GM19328 (cell line): Measurements from ENCODE around the gene CLDN7.

Experiments
- ATAC-seq: cut with Tn5 transposase; IDR thresholded peaks from one replicate; pipeline ENCODE4 v1.9.1; 2021; ENCODE audit warnings: mild to moderate bottlenecking, moderate library complexity; ENCODE audit not compliant: unreplicated experiment

CLDN7 gene, protein sequence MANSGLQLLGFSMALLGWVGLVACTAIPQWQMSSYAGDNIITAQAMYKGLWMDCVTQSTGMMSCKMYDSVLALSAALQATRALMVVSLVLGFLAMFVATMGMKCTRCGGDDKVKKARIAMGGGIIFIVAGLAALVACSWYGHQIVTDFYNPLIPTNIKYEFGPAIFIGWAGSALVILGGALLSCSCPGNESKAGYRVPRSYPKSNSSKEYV

DNA sequence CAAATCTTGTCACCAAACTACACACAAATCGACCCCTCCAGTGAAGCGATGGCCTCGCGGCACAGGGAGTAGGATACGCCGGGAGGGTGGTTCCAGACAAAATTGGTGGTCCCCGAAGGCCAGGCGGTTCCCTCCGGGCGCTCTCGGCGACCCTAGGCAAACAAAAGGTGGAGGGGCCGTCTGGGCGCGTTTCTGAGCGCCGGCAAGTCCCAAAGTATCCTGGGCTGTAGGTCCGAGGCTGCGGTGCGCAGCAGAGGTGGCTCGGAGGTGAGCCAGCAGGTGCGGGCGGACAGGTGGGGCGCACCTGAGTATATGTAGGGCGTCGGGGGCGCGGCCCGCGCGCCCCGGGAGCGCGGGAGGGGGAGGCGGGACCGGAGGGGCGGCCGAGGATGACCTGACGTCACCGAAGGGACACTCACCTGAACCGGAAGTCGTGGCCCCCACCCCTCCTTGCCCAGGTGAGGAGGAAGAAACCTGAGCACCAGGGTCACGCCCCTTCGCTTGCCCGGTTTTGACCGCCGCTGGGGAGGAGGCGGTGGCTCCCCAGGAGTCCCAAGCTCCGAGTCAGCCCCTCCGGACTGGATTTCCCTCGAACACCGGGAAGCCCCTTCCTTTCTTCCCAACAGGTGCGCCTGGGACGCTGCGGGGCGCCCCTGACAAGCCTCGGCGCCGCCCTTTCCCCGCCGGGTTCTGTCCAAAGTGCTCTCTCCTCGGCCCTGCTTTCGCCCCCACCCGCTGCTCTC lies at the start of gene CLDN7:
CLDN7 (minus strand) TSS at position 287 of the 743 bp plus-strand sequence. CDS start 435 bp downstream, outside the sequence.
- no peak for ATAC-seq

DNA sequence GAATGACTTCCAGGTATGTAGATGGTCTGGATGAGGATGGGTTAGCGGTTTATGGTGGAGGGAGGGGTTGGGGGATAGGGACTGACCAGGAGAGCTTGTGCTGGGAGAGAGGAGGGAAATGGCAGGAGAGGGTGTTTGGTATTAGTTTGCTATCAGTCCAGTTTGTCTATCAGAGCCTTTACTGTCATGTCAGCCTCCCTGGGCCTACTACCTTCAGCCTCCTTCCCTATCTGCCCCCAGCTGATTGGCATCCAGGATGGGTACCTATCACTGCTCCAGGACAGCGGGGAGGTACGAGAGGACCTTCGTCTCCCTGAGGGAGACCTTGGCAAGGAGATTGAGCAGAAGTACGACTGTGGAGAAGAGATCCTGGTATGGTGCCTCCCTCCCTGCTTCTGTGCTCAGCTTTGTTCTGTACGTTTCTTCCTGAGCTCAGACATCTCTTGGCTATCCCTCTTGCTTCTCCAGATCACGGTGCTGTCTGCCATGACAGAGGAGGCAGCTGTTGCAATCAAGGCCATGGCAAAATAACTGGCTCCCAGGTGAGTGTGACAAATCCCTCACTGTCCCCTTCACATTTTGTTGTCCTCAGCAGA lies 48.9 kb upstream of the CLDN7 start:
- no peak for ATAC-seq

DNA sequence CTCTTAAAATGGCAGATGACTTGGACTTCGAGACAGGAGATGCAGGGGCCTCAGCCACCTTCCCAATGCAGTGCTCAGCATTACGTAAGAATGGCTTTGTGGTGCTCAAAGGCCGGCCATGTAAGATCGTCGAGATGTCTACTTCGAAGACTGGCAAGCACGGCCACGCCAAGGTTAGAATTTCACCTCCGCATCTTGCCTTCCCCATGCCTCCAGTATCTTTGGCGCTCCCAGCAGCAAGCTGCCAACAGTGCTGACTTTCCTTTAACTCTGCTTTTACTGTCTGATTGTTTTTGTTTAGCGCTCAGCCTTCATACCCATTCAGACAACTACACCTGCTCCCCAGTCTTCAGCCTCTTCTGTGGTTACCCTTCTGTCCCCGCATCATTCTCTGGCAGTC lies 47.4 kb upstream of the CLDN7 start:
- no peak for ATAC-seq

DNA sequence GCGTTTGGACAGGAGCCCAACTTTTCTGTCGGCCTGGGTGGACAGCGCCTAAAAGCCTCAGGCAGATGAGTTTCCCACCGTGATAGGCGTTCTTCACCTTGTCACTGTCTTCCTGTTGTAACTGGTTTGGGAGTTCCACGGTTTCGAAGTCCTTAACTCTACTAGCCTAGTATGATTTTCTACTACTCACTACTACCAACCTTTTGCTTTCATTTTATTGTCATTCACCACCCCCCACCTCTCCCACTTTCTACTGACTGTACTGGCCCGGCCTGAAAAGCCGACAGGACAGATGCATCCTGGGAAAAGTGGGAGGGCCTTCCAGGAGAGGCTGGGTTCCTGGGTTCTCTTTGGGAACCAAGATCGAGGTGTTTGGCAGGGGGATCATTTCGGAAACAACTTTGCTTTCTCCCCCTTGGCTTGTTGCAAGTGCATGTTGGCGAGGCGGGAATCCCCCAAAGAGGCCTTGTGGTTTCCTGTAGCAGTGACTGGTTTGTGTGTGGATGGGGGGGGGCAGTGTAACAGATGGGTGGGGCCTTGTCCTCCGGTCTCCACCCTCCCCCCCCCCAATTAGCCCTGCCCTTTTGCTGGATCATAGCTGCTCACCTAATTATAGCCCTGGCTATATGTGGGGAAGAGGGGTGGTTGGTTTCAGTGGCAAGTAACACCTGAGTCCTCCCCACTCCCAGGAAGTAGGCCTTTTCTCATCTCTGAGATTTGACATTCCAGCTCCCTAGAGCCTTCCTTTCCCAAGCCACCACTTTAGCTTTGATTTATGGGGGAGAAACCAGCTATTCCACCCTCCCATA lies 46.6 kb upstream of the CLDN7 start:
- no peak for ATAC-seq

DNA sequence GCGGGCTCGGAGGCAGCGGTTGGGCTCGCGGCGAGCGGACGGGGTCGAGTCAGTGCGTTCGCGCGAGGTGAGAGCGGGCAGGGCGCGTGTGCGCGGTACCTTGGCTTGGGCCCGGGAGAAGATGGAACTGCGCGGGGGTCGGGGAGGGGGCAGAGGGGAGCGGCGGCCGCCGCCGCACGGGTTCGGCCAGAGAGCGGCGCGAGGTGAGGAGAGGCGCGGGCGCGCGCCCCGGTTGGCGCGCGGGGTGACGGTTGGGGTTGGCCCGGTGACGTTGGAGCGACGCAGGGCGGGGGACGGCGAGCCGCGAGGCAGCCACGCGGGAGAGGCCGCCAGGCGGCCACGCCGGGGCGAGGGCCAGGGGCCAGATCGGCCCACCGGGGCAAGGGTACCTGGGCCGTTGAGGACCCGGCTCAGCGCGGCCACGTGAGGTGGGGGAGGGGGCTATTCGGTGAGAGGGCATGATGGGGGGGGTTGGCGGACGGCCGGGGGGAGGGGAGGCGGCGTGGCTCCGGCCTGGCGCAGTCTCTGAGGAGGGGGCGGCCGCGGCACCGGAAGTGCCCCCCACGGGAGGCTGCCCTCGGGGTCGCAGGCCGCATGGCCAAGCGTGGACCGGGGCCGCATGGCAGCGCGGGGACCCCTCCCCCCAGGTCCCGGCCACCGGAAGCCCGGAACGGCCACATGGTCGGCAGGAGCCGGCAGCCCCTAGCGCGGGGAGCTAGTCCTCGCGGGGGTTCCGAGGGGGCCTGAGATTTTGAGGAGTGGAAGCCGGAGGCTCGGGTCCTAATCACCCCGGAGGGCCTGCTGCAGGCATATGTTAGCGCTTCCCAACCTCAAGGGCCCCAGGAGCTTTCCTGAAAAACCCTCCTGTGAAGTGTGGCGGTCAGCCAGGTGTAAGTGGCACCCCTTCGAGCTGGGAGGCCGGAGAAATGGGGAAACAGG lies 45.7 kb upstream of the CLDN7 start:
- no peak for ATAC-seq

DNA sequence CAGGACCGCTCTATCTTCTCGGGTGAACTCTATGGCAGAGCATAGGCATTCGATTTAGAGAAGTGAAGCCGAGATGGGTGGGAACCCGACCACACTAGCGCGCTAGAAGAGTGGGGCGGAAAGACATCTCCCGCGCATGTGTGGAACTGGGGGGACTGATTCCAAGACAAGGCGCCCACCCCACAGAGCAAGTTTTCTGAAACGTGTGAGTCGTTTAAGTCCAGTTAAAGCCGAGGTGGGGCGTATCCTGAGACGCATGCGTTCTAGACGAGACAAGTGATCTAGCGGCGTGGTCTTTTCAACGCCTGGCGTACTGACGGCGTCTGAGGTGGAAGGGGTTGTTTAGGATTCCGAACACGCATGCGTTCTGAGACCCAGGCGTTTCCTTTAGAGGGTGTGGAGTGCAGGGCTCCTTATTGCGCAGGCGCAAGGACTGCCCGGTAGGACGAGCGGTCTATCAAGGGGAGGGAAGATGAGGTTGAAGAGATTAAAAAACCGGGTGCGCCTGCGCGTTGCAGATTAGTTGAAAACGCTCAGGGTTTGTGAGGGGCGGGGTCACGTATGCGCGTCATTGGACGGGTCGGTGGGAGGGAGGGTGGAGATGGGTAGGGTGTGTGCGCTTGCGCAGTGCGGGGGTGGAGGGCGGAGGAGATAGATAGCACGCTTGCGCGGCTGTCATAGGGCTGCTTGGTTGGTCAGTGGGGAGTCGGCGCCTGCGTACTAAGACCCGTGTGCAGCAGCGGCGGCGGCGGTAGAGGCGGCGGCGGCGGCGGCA lies 44.8 kb upstream of the CLDN7 start, which contains the start of gene EIF5A:
EIF5A (plus strand) TSS at position 718 of the 775 bp plus-strand sequence. CDS start 2,008 bp downstream, outside the sequence.
- peak; percentile 72 for ATAC-seq

DNA sequence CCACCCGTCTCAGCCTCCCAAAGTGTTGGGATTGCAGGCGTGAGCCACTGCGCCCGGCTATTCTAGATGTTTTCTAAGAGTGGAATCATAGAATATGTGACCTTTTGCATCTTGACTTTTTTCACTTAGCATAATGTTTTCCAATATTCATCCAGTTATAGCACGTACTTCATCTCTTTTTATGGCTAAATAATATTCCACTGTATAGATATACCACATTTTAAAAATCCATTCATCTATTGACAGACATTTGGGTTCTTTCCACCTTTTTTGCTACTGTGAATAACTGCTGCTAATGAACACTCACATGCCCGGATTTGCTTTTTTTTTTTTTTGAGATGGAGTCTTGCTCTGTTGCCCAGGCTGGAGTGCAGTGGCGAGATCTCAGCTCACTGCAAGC lies 41.9 kb upstream of the CLDN7 start:
- no peak for ATAC-seq

DNA sequence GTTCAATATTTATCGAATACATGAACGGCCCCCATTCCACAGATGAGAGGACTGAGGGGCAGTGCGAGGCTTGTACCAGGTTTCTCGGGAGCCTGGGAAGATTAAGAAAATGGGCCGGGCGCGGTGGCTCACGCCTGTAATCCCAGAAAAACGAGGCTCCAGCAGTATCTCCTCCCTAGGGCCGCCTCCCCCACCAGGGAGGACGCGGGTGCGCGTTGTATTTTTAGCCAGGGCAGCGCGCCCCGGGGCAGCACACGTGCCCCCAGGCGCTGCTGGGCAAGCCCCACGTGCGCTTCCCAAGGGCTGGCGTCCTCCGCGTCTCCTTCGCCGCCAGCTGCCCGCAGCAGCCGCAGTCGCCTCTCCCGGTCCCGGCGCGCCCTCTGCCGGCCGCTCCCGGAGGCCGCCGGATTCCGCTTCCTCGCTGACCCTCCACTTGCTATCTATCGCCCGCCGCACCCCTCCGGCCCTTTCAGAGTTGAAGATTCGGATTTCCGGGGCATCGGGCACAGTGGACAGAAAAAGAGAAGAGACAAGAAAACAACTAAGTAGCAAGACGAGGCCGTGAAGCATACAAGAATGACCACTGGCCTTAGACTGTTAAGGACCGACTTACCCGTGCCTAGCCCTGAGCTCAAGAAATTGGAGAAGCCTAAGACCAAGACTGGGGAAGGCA lies 34.0 kb upstream of the CLDN7 start:
- no peak for ATAC-seq

DNA sequence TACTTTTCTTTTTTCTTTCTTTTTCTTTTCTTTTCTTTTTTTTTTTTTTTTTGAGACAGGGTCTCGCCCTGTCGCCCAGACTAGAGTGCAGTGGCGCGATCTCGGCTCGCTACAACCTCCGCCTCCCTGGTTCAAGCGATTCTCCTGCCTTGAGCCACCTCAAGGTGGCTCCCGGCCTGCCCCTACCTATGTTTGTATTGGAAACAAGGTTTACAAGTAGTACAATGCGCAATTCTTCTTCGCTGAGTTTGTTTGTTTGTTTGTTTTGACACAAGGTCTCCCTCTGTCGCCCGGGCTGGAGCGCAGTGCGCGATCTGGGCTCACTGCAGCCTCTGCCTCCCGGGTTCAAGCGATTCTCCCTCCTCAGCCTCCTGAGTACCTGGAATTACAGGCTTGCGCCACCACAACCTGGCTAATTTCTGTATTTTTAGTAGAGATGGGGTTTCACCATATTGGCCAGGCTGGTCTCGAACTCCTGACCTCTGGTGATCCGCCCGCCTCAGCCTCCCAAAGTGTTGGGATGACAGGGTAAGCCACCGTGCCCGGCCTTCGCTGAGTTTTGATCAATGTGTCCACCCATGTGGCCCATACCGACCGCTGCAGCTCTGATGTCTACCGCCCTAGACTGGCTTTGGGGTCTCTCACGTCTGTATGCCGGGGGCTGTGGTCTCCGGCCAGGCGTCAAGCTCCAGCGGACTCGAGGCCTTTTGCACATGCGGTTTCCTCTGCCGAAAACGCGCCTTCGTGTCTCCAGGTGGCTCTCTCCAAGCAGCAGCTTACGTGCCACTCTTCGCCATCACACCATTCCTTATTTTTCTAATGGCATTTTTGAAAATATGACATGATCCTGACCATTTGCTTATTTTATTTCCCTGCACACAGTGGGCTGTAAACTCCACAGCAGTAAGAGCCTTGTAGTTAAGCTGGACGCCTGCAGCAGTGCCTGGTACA lies 33.2 kb upstream of the CLDN7 start:
- ATAC-seq, result no peak

DNA sequence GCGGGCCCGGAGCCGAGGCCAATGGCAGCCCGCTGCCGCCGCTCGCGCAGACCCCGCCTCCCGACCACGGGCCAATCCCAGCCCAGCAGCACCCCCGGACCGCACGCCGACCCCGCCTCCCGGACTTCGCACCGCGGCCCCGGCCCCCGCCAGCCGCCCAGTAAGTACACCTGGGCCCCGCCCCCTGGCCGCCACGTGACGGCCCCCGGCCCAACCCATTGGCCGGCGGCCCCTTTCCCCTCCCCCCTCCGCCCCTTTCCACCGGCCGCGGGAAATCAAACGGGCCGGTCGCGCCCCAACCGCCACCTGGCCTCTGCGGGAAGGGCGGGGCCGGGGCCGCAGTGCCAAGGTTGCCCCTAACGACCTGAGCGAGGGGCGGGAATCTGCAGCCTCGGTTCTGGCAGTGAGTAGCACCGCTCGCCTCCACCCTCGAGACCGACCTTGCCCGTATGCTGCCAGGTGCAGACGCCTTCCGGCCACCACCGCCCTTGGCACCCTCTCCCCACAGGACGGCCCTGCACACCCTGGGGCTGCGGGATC lies 32.4 kb upstream of the CLDN7 start, which contains the start of gene YBX2:
YBX2 (minus strand) TSS at position 26 of the 540 bp plus-strand sequence. CDS start 139 bp downstream, outside the sequence.
- no peak for ATAC-seq

DNA sequence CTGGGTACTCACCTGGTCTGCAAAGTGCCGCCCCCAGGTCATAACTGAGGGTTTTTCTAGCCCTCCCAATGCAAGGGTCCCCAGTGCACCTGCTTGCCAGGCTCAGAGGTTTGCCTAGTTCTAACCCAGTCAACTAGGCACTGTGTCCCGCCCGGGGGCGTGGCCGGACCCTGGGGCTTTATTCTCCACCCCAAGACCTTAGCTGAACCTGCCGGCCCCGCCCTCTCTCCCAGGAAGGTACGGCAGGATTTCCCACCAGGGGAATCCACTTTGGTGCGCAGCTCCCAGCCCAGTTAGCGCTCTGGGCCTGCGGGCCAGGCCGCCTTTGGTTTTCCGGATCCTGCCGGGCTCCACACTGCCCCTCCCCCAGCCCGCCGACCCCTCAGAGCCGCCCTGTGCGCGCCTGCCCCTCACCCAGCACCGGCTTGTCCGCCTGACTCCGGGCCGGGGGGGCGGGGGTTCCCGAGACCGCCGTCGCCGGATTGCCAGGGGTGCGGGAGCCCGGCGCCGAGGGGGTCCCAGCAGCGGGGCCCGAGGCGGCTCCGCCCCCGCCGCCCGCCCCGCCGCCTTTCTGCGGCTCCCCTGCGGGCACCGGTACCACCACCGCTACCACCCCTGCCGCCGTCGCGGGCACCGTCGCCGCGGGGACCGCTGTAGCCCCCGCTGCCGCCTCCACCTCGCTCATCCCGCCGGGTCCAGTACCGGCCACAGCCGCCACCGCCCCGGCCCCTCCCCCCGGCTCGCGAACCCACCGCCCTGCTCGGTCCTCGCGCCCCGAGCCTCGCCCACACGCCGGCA lies 31.7 kb upstream of the CLDN7 start:
- ATAC-seq, result no peak

DNA sequence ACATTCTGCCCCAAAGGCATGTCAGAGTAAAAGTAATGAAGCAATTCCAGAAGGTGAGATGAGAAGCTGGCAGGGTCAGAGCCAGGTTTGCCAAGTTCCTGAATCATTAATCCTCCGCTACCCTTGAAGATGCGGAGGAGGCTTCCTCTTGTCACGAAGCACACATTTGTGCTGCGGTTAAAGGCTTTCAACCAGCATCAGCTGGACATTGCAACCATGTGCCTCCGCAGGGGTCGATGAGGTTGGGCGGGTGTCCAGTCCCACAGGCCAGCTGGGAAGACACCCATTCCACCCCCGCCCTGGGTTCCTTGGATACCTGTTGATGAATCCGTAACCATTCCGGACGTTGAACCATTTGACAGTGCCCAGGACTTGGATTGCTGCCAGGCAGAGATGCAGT lies 30.9 kb upstream of the CLDN7 start:
- ATAC-seq, result no peak

DNA sequence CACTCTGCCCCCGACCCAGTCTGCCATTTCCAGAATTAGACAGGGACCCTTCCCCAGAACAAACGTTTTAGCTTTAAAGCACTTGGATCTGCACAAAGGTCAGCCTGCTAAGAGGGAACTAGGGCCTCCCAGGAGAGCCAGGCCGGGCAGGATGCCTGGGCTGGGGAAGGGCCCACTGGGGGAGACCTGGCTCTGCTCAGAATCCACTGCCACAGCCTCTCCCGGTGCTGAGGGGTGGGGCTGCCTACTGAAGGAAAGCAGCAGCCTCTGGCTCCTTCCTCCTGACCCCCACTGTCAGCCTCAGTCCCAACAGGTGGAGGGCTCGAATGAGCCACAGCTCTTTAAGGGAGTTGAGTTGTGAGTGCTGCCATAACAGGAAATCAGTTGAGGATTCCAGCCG lies 30.5 kb upstream of the CLDN7 start:
- no peak for ATAC-seq

DNA sequence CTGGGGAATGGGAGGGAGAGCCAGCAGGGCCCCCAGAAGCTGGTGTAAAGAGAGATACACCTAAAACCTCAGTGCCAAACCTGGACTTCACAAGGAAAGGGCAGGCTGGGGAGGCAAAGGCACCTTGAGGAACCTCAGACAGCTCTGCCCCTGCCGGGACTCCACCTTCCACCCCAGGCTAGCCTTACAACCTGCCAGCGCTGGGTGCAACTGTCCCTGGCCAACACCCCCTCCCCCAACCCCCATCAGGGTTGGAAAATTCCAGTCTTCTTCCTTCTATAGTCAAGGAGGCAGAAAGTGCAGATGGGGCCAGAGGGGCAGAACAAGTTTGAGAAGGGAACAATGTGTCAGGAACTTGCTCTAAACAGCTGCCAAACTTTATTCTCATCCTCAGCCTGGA lies 29.9 kb upstream of the CLDN7 start:
- no peak for ATAC-seq

DNA sequence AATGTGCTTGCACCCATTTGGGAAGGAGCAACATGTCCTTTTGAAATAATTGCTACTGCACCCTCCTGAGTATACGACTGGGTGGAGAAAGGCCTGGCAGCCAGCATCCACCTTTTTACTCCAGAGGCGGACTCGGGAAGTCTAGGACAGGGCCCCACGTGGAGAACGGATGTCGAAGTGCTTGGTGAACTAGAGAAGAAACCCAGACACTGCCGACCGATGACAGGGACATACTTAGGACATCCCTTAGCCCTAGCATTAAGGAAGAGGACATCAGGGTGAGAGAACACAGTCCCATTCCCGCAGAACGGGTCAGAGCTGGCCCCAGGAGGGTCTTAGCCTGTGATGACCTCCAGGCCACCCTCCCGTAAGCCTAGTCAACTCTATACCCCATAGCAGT lies 28.4 kb upstream of the CLDN7 start:
- no peak for ATAC-seq

DNA sequence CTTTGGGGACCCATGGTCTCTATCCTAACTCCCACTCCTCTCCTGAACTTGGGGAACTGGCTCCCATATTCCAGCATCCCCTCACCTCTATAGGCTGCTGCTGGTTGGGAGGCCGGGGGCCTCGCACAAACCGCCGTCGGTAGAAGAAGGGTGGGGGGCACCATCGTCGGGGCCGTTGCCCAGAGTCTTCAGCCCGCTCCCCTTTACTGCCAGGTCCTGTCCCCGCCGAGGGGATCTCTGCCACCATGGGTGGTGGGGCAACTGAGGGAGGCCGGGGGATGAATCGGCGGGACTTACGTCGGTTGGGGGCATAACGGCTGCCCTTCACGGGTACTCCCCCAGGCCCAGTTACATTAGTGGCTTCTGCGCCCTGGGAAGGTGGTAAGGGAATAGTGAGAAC lies 27.9 kb upstream of the CLDN7 start:
- no peak for ATAC-seq
